H9 (cell line): ENCODE results near the gene RAC2. TPM values are rescaled to one million over a fixed set of nuclear protein-coding genes. Genes with fewer than 3 reads are reported as not detected.

ENCODE experiments used
- DNase-seq: peaks from one replicate; pipeline ENCODE4 v3.0.0-alpha.2; 2017
- H2AFZ ChIP-seq: one replicate; pipeline ENCODE4 v1.6.1; 2013; ENCODE audit warnings: mild to moderate bottlenecking, low read length, control low read depth, moderate library complexity
- H2AK5ac ChIP-seq: 2 replicates; pipeline ENCODE4 v1.6.1; 2013; ENCODE audit warnings: low read length, control low read depth, mixed read lengths; ENCODE audit not compliant: insufficient read length
- H2BK120ac ChIP-seq: one replicate; pipeline ENCODE4 v1.6.1; 2013; ENCODE audit warnings: low read depth, mild to moderate bottlenecking, low read length, control low read depth, inconsistent platforms; ENCODE audit not compliant: poor library complexity, severe bottlenecking
- H2BK12ac ChIP-seq: 2 replicates; pipeline ENCODE4 v1.6.1; 2013; ENCODE audit warnings: low read length, control low read depth, mixed read lengths, low read depth; ENCODE audit not compliant: insufficient read length
- H2BK15ac ChIP-seq: 2 replicates; pipeline ENCODE4 v1.6.1; 2013; ENCODE audit warnings: low read depth, low read length, control low read depth
- H2BK20ac ChIP-seq: one replicate; pipeline ENCODE4 v1.6.1; 2013; ENCODE audit warnings: low read depth, mild to moderate bottlenecking, low read length, control low read depth, inconsistent platforms; ENCODE audit not compliant: poor library complexity, severe bottlenecking
- H2BK5ac ChIP-seq: 2 replicates; pipeline ENCODE4 v1.6.1; 2013; ENCODE audit warnings: low read length, control low read depth, mixed read lengths; ENCODE audit not compliant: insufficient read length
- H3K14ac ChIP-seq: 2 replicates; pipeline ENCODE4 v1.6.1; 2013; ENCODE audit warnings: low read length, control low read depth; ENCODE audit not compliant: insufficient read depth
- H3K18ac ChIP-seq: 2 replicates; pipeline ENCODE4 v1.6.1; 2013; ENCODE audit warnings: low read depth, mild to moderate bottlenecking, mixed read lengths, low read length, control low read depth; ENCODE audit not compliant: insufficient read length
- H3K23ac ChIP-seq: 2 replicates; pipeline ENCODE4 v1.6.1; 2013; ENCODE audit warnings: low read length, control low read depth, mixed read lengths, low read depth; ENCODE audit not compliant: insufficient read length
- H3K23me2 ChIP-seq: 2 replicates; pipeline ENCODE4 v1.6.1; 2013; ENCODE audit warnings: low read depth, mild to moderate bottlenecking, mixed read lengths, low read length, control low read depth; ENCODE audit not compliant: insufficient read length, poor library complexity, severe bottlenecking
- H3K27ac ChIP-seq: 2 replicates; pipeline ENCODE4 v1.5.1; 2013; ENCODE audit warnings: low read length, control low read depth, mixed read lengths, low read depth; ENCODE audit not compliant: insufficient read length
- H3K27me3 ChIP-seq: 2 replicates; pipeline ENCODE4 v1.6.1; 2013; ENCODE audit warnings: low read length, control low read depth, inconsistent platforms; ENCODE audit not compliant: insufficient read depth
- H3K4ac ChIP-seq: 2 replicates; pipeline ENCODE4 v1.6.1; 2013; ENCODE audit warnings: low read depth, mild to moderate bottlenecking, control low read depth, inconsistent platforms, low read length, moderate library complexity
- H3K4me1 ChIP-seq: 2 replicates; pipeline ENCODE4 v1.6.1; 2013; ENCODE audit warnings: low read length, control low read depth, inconsistent platforms; ENCODE audit not compliant: insufficient read depth
- H3K4me2 ChIP-seq: 2 replicates; pipeline ENCODE4 v1.6.1; 2013; ENCODE audit warnings: low read length, control low read depth, mixed read lengths; ENCODE audit not compliant: insufficient read length, insufficient read depth
- H3K56ac ChIP-seq: 2 replicates; pipeline ENCODE4 v1.6.1; 2013; ENCODE audit warnings: low read depth, mild to moderate bottlenecking, mixed read lengths, low read length, control low read depth; ENCODE audit not compliant: insufficient read length
- H3K79me1 ChIP-seq: 2 replicates; pipeline ENCODE4 v1.6.1; 2013; ENCODE audit warnings: low read depth, mild to moderate bottlenecking, moderate library complexity, low read length, control low read depth, inconsistent platforms; ENCODE audit not compliant: insufficient read depth, poor library complexity, severe bottlenecking
- H3K79me2 ChIP-seq: 2 replicates; pipeline ENCODE4 v1.6.1; 2013; ENCODE audit warnings: low read length, control low read depth, inconsistent platforms; ENCODE audit not compliant: insufficient read depth
- H3K9ac ChIP-seq: 2 replicates; pipeline ENCODE4 v1.6.1; 2013; ENCODE audit warnings: low read length, control low read depth, mixed read lengths; ENCODE audit not compliant: insufficient read length; ENCODE audit errors: extremely low read depth
- H3K9me3 ChIP-seq: one replicate; pipeline ENCODE4 v1.6.1; 2013; ENCODE audit warnings: low read depth, low read length, inconsistent platforms; ENCODE audit not compliant: control insufficient read depth
- H3T11ph ChIP-seq: one replicate; pipeline ENCODE4 v1.6.1; 2013; ENCODE audit warnings: mild to moderate bottlenecking, low read length, control low read depth, inconsistent platforms
- H4K20me1 ChIP-seq: one replicate; pipeline ENCODE4 v1.6.1; 2013; ENCODE audit not compliant: control insufficient read depth, insufficient read length, insufficient read depth
- H4K5ac ChIP-seq: 2 replicates; pipeline ENCODE4 v1.6.1; 2013; ENCODE audit warnings: low read depth, mild to moderate bottlenecking, mixed read lengths, low read length, control low read depth; ENCODE audit not compliant: insufficient read length
- H4K8ac ChIP-seq: replicated peaks from 2 replicates; pipeline ENCODE4 v1.6.1; 2013; ENCODE audit warnings: low read length, control low read depth, mixed read lengths, low read depth; ENCODE audit not compliant: insufficient read length
- H4K91ac ChIP-seq: 2 replicates; pipeline ENCODE4 v1.6.1; 2013; ENCODE audit warnings: low read depth, mild to moderate bottlenecking, moderate library complexity, mixed read lengths, low read length, control low read depth; ENCODE audit not compliant: insufficient read length
- H3K27ac Mint-ChIP-seq, 3 experiments: 2 replicates in 2 of 3; 3 replicates in 1 of 3; pipeline ENCODE4 v1.8.0; 2020 to 2021; ENCODE audit warnings: mixed read lengths in 3 of 3, mild to moderate bottlenecking in 1 of 3, moderate library complexity in 1 of 3
- H3K27me3 Mint-ChIP-seq: 2 replicates; pipeline ENCODE4 v1.8.0; 2021; ENCODE audit warnings: low read depth, mild to moderate bottlenecking, moderate library complexity, mixed read lengths
- H3K36me3 Mint-ChIP-seq, 3 experiments: 2 replicates in 2 of 3; 3 replicates in 1 of 3; pipeline ENCODE4 v1.8.0; 2020 to 2021; ENCODE audit warnings: low read depth in 3 of 3, mixed read lengths in 3 of 3; ENCODE audit not compliant: insufficient read depth in 1 of 3
- H3K4me1 Mint-ChIP-seq, 2 experiments: 2 replicates each; pipeline ENCODE4 v1.8.0; 2020; ENCODE audit warnings: mixed read lengths in 2 of 2
- H3K4me3 Mint-ChIP-seq, 2 experiments: 2 replicates in 1 of 2; 3 replicates in 1 of 2; pipeline ENCODE4 v1.8.0; 2020 to 2021; ENCODE audit warnings: mild to moderate bottlenecking in 2 of 2, mixed read lengths in 2 of 2, moderate library complexity in 1 of 2
- H3K9me3 Mint-ChIP-seq, 2 experiments: 2 replicates in 1 of 2; 3 replicates in 1 of 2; pipeline ENCODE4 v1.8.0; 2020; ENCODE audit warnings: mild to moderate bottlenecking in 2 of 2, mixed read lengths in 2 of 2, moderate library complexity in 1 of 2
- CTCF ChIP-seq: fragments of 200-600 bp; sonication (generic); conservative IDR thresholded peaks from 3 replicates; pipeline ENCODE4 v1.8.0; 2021; ENCODE audit warnings: antibody characterized with exemption, mild to moderate bottlenecking
- WGBS: extraction: QIAGEN DNeasy Blood & Tissue Kit; methylation state at CpG from one replicate; pipeline ENCODE4 v1.1.7; 2013; ENCODE audit warnings: missing lambda C conversion rate, low lambda C conversion rate, mixed read lengths; ENCODE audit not compliant: insufficient read length; ENCODE audit errors: extremely low coverage; 5-methylcytosine and 5-hydroxymethylcytosine counted together
- total RNA-seq: library from RNA; stranded (reverse); gene quantifications from 2 replicates; pipeline ENCODE4 v1.2.1, GENCODE V29; 2021

The RAC2 gene
- total RNA-seq, 1 experiment from 2014 or later = 2.8 TPM

GRCh38 chr22:37293172-37293571, 49.1 kb upstream of the RAC2 start:
- Histone ChIP-seq H3K4me1 (no peaks in the 10 kb centered on the region; the same call in 1 of the 2 replicates), H2BK20ac (no peak overlapping the region), H3K56ac (no peak overlapping the region), H3T11ph (no peak overlapping the region), H3K4me2 (no peak overlapping the region), H2BK15ac (no peak overlapping the region), H3K9me3 (no peaks in the 10 kb centered on the region), H2BK120ac (no peak overlapping the region), H2AFZ (no peak overlapping the region), H3K9ac (no peak overlapping the region), H3K27ac (no peak overlapping the region), H4K5ac (no peak overlapping the region), H3K79me2 (no peaks in the 10 kb centered on the region), H2BK12ac (no peak overlapping the region), H2BK5ac (no peak overlapping the region), H3K79me1 (no peaks in the 10 kb centered on the region), H3K14ac (no peak overlapping the region; the same call in 1 of the 2 replicates), H4K20me1 (no peaks in the 10 kb centered on the region), H4K8ac (no peak overlapping the region), H2AK5ac (no peak overlapping the region), H3K27me3 (no peaks in the 10 kb centered on the region), H3K23me2 (no peaks in the 10 kb centered on the region), H4K91ac (no peak overlapping the region), H3K4ac (no peak overlapping the region), H3K18ac (no peak overlapping the region), H3K23ac (no peak overlapping the region)
- peaks cover 29% of the 10 kb centered on the region for H3K27me3 Mint-ChIP-seq
- no CpG with 5 or more reads among the region's 3 CpGs for WGBS
- H3K36me3 Mint-ChIP-seq = no peaks in the 10 kb centered on the region; a peak in 1 of 7 replicates
- no peak overlapping the region for H3K27ac Mint-ChIP-seq
- no peak for DNase-seq
- no peak for TF ChIP-seq CTCF
- H3K4me3 Mint-ChIP-seq = no peak overlapping the region
- H3K4me1 Mint-ChIP-seq = peaks cover 7 to 27% of the 10 kb centered on the region in 2 experiments; a peak in 3 of 4 replicates
- peaks cover 5 to 7% of the 10 kb centered on the region in 2 experiments; a peak in 3 of 5 replicates for H3K9me3 Mint-ChIP-seq
